ENCODE data around the gene CLDN7.

- TF ChIP-seq POLR2AphosphoS5 (IDR thresholded peaks at IDR 0.05) = no peak
- TF ChIP-seq, protein P1, sequence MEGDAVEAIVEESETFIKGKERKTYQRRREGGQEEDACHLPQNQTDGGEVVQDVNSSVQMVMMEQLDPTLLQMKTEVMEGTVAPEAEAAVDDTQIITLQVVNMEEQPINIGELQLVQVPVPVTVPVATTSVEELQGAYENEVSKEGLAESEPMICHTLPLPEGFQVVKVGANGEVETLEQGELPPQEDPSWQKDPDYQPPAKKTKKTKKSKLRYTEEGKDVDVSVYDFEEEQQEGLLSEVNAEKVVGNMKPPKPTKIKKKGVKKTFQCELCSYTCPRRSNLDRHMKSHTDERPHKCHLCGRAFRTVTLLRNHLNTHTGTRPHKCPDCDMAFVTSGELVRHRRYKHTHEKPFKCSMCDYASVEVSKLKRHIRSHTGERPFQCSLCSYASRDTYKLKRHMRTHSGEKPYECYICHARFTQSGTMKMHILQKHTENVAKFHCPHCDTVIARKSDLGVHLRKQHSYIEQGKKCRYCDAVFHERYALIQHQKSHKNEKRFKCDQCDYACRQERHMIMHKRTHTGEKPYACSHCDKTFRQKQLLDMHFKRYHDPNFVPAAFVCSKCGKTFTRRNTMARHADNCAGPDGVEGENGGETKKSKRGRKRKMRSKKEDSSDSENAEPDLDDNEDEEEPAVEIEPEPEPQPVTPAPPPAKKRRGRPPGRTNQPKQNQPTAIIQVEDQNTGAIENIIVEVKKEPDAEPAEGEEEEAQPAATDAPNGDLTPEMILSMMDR (IDR thresholded peaks at IDR 0.05) = no peak
- TF ChIP-seq EP300 (IDR thresholded peaks at IDR 0.05) = no peak
- no peak for TF ChIP-seq POLR2A (IDR thresholded peaks at IDR 0.05)
Measured at GRCh38 chr17:7293816-7294613, 31.7 kb upstream of the CLDN7 start.
